Endothelial cell of umbilical vein (primary cell): ENCODE measurements around the gene SLC10A7. TPM values are rescaled to one million over a fixed set of nuclear protein-coding genes. Genes with fewer than 3 reads are reported as not detected.

ENCODE experiments used
- BruUV-seq: library from RNA; stranded (reverse); fragments of 400-500 nt; replicated peaks from 2 replicates; lab custom pipeline; 2021; lab: Mats Ljungman, UMichigan
- CTCF ChIA-PET: fragments of 300-600, 350-600 bp; sonication (Branson Sonifier 250); formaldehyde crosslinking; loops from one replicate; lab custom pipeline; 2021; ENCODE audit warnings: antibody characterized with exemption, inconsistent platforms; lab: Charles Lee
- POLR2A ChIA-PET: fragments of 300-600, 350-600 bp; sonication (Branson Sonifier 250); formaldehyde crosslinking; loops from one replicate; lab custom pipeline; 2021; ENCODE audit warnings: antibody characterized with exemption, inconsistent platforms; lab: Charles Lee
- DNase-seq: peaks from one replicate; pipeline ENCODE4 v3.0.0-alpha.2; 2011; ENCODE audit warnings: low read depth, low spot score
- FAIRE-seq: peaks from 2 replicates; lab custom pipeline; 2011; peaks lifted over from hg19 to GRCh38; lab: Jason Lieb, UNC
- H2AFZ ChIP-seq: 2 replicates; pipeline ENCODE4 v1.6.0; 2012; ENCODE audit warnings: low read depth, low read length, control low read depth, inconsistent platforms
- H3K27ac ChIP-seq: 2 replicates; pipeline ENCODE4 v1.5.1; 2011; ENCODE audit warnings: low read depth, mild to moderate bottlenecking, control low read depth, low read length, moderate library complexity; ENCODE audit not compliant: insufficient read depth
- H3K27me3 ChIP-seq, 2 experiments: 2 replicates each; pipeline versions ENCODE4 v1.6.0 to v1.6.1; 2011; ENCODE audit warnings: low read length in 2 of 2, mixed read lengths in 1 of 2; ENCODE audit not compliant: control insufficient read depth in 2 of 2, insufficient read depth in 2 of 2
- H3K36me3 ChIP-seq, 2 experiments: 2 replicates in 1 of 2; 3 replicates in 1 of 2; pipeline ENCODE4 v1.5.1; 2011; ENCODE audit warnings: low read length in 2 of 2, mild to moderate bottlenecking in 1 of 2, moderate library complexity in 1 of 2; ENCODE audit not compliant: control insufficient read depth in 2 of 2, insufficient read depth in 2 of 2; ENCODE audit errors: extremely low read depth in 1 of 2
- H3K4me1 ChIP-seq: 3 replicates; pipeline ENCODE4 v1.5.1; 2011; ENCODE audit warnings: mild to moderate bottlenecking, low read length; ENCODE audit not compliant: control insufficient read depth, insufficient read depth; ENCODE audit errors: extremely low read depth
- H3K4me2 ChIP-seq: 2 replicates; pipeline ENCODE4 v1.6.1; 2011; ENCODE audit warnings: low read length, control low read depth, mixed read lengths; ENCODE audit not compliant: insufficient read depth
- H3K4me3 ChIP-seq, 3 experiments: fragments of 200-600 bp in 1 of 3; sonication (generic), shearing (Covaris generic) in 1 of 3; replicated peaks in 1 of 3; 2 replicates each; pipeline ENCODE4 v1.5.1; 2011 to 2016; ENCODE audit warnings: control low read depth in 3 of 3, low read length in 3 of 3, mild to moderate bottlenecking in 2 of 3, inconsistent platforms in 1 of 3, low read depth in 1 of 3, moderate library complexity in 1 of 3; ENCODE audit not compliant: insufficient read depth in 1 of 3
- H3K79me2 ChIP-seq: 2 replicates; pipeline ENCODE4 v1.6.0; 2012; ENCODE audit warnings: low read length, inconsistent platforms; ENCODE audit not compliant: control insufficient read depth, insufficient read depth
- H3K9ac ChIP-seq: replicated peaks from 2 replicates; pipeline ENCODE3; 2011; ENCODE audit warnings: low read length, control low read depth; ENCODE audit not compliant: insufficient read depth; ENCODE audit errors: extremely low read depth
- H3K9me1 ChIP-seq: replicated peaks from 3 replicates; pipeline ENCODE4 v1.6.0; 2011; ENCODE audit warnings: mild to moderate bottlenecking, low read length; ENCODE audit not compliant: control insufficient read depth, insufficient read depth; ENCODE audit errors: extremely low read depth
- H3K9me3 ChIP-seq: replicated peaks from 2 replicates; pipeline ENCODE4 v1.5.1; 2012; ENCODE audit warnings: low read length, inconsistent platforms; ENCODE audit not compliant: control insufficient read depth, insufficient read depth
- H4K20me1 ChIP-seq: replicated peaks from 2 replicates; pipeline ENCODE3; 2011; ENCODE audit warnings: mild to moderate bottlenecking, low read length; ENCODE audit not compliant: control insufficient read depth, insufficient read depth; ENCODE audit errors: extremely low read depth
- CTCF ChIP-seq, 2 donors: IDR thresholded peaks; 1 replicate in 1 of 2; 2 replicates in 1 of 2; pipeline ENCODE4 v1.5.1; 2011; ENCODE audit warnings: low read length in 2 of 2, mild to moderate bottlenecking in 2 of 2, moderate library complexity in 2 of 2, control low read depth in 1 of 2, inconsistent platforms in 1 of 2, low read depth in 1 of 2; ENCODE audit not compliant: insufficient read depth in 1 of 2; ENCODE audit errors: extremely low read depth in 1 of 2
- FOS ChIP-seq: IDR thresholded peaks from 2 replicates; pipeline ENCODE4 v1.6.1; 2011; ENCODE audit warnings: mild to moderate bottlenecking, low read length, moderate library complexity, borderline replicate concordance; ENCODE audit not compliant: insufficient read depth
- JUN ChIP-seq: IDR thresholded peaks from 2 replicates; pipeline ENCODE4 v1.6.1; 2011; ENCODE audit warnings: borderline replicate concordance, low read depth; ENCODE audit not compliant: insufficient read length, insufficient read depth
- POLR2AphosphoS5 ChIP-seq: IDR thresholded peaks from 2 replicates; pipeline ENCODE4 v1.6.1; 2012; ENCODE audit warnings: low read depth, mild to moderate bottlenecking, control low read depth, low read length, moderate library complexity; ENCODE audit not compliant: insufficient read depth
- dilution Hi-C: fragments of 300-500 bp; cut with MboI; formaldehyde crosslinking; loops from one replicate; pipeline ENCODE4 v1.15.0; 2019; ENCODE audit warnings: low sequenced_read_pairs; ENCODE audit not compliant: extremely low pct_ligation_motif_present
- intact Hi-C: fragments of 100-400 bp; cut with micrococcal nuclease; formaldehyde crosslinking; loops from one replicate; pipeline ENCODE4 v1.10.0; 2022
- polyA plus RNA-seq, 4 experiments: library from polyadenylated mRNA; depleted of rRNA in 3 of 4; stranded (reverse) in 3 of 4; unstranded in 1 of 4; fragments of >200 nt; gene quantifications; 2 replicates each; pipeline versions ENCODE4 v1.2.1 to v1.2.3, GENCODE V29; 2011 to 2012; ENCODE audit warnings: missing spikeins in 1 of 4
- total RNA-seq: library from RNA; stranded (reverse); gene quantifications from 2 replicates; pipeline ENCODE4 v1.2.3, GENCODE V29; 2021

The SLC10A7 gene
- total and polyA plus RNA-seq, 2 donors (not counting 3 experiments of a cell fraction or from before 2014, with no cell fraction given), result 13.6 to 20.4 TPM

- Histone ChIP-seq H3K9me1 (no peaks in the 10 kb centered on the region), H3K36me3 (no peaks in the 10 kb centered on the region), H3K4me2 (no peak overlapping the region), H3K9me3 (no peaks in the 10 kb centered on the region), H3K27ac (no peak overlapping the region), H3K27me3 (no peaks in the 10 kb centered on the region), H3K4me3 (no peak overlapping the region), H3K4me1 (no peaks in the 10 kb centered on the region), H3K79me2 (no peaks in the 10 kb centered on the region), H2AFZ (no peak overlapping the region), H4K20me1 (peaks cover 2% of the 10 kb centered on the region), H3K9ac (no peak overlapping the region)
- ChIA-PET POLR2A (no interaction called here), CTCF (no interaction called here)
- TF ChIP-seq JUN, result no peak
- TF ChIP-seq CTCF (IDR thresholded peaks at IDR 0.05; ENCODE audit: extremely low read depth in 1 of 2, insufficient read depth in 1 of 2, low read depth in 1 of 2, low read length in 2 of 2), result no peak
- TF ChIP-seq POLR2AphosphoS5, result no peak
- dilution Hi-C loops, result no loop called here
- FAIRE-seq, result no peak
- DNase-seq, result no peak
- BruUV-seq, result no TSS peak
- intact Hi-C loops, result no loop called here
These were observed 52.7 kb downstream of the SLC10A7 start for GRCh38 chr4:146469022-146469421.

- no peak overlapping the region for H3K4me3 ChIP-seq
- no peaks in the 10 kb centered on the region for H3K4me1 ChIP-seq
- no peak overlapping the region for H3K9ac ChIP-seq
- no peaks in the 10 kb centered on the region for H3K9me1 ChIP-seq
- H3K27ac ChIP-seq, result no peak overlapping the region
- no peak overlapping the region for H3K4me2 ChIP-seq
- FAIRE-seq, result no peak
- ChIA-PET CTCF (interaction anchor here (1.4 to 2.2 kb wide), 2 partner anchors 13 to 22 kb away, joined by 5 read pairs; no protein-coding TSS in a partner anchor), POLR2A (no interaction called here)
- no TSS peak for BruUV-seq
- H2AFZ ChIP-seq, result no peak overlapping the region
- no peak for DNase-seq
- H3K27me3 ChIP-seq, result no peaks in the 10 kb centered on the region
- H4K20me1 ChIP-seq, result no peaks in the 10 kb centered on the region
- H3K9me3 ChIP-seq, result no peaks in the 10 kb centered on the region
- intact Hi-C loops, result no loop called here
- H3K79me2 ChIP-seq, result no peaks in the 10 kb centered on the region
- H3K36me3 ChIP-seq, result no peaks in the 10 kb centered on the region
- no peak for TF ChIP-seq FOS
- dilution Hi-C loops, result no loop called here
These were observed 56.1 kb downstream of the SLC10A7 start for GRCh38 chr4:146465628-146466027.
